Hematopoietic multipotent progenitor cell treated with erythropoietin and hydrocortisone succinate and interleukin-3 and kit ligand, for 6 days (in vitro differentiated cells): ENCODE data around the gene SLC39A11.

Experiments used
- DNase-seq: peaks from one replicate; pipeline ENCODE4 v3.0.0-alpha.2; 2015

SLC39A11 gene

DNA sequence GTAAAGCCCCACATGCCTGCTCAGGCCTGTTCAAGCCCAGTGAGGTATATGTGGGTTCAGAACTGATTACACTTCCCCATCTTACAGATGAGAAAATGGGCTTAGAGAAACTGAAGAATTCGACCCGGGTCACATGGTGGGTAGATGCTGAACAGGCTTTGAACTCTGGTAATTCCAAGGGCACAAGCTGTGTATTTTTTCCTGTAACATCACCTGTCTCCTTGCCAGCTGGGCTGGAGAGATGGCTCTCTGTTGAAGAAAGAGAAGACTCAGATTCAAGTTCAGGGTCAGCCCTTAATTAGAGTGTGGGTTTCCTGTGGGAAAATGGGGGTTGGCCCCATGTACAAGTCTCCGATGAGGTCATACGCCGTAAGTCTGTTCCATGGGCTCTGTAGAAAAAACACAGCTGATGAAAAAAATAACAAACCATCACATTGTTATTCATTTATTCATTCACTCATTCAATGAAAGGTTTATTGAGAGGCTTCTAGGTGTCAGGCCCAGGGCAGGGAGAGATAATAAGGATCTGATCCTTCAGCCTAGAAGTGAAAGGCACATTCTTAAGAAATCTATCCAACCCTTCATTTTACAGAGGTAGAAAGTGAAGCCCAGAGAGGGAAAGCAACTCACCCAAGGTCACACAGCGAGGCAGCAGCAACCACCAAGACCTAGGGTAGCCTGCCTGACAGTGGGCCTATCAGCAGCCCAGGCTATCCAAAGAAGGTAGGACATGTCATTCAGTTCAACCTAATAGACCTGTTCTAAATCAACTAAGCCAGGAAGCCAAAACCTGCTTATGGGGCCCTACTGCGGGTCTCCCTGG, 488.9 kb downstream of the SLC39A11 start:
- no peak for DNase-seq

DNA sequence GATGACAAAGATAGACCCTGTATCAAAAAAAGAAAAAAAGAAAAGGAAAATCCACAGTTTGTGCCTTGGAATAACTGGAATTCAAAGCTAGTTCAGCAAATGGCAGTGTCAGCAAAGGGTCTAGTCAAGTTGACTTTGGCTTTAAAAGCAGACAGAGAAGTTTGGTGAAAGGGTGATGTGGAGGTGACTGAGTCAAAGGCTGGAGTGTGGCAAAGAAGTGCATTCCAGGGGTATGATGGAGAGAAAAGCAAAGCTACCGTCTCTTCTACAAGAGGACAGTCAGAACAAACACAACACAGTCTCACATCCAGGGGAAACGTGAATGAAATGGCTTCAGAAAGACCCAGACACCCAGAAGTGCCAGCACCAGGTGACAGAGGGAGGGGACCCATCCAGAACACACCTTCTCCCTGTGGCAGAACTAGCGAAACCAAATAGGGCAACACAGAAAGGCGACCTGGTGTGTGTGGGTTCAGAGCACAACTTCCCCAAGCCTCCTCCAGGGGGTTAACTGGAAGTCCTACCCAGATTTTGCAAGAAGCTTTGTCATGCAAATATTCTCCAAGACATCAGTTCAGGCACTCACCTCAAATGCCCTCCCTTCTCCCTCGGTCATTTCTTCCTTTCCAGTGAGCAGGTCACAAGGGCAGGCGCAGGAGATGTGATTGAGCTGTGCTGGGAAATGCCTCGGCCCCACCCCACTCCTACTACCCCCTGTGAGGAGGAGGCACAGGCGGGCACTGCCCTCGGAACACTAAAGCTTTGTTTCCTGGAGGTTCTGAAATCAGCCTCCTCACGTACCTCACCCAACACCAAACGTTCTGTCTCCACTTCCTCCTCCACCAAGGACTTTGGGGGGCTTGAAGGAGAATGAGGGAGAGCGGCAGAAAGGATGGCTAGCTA, 489.7 kb downstream of the SLC39A11 start:
- DNase-seq: peak; percentile 25

DNA sequence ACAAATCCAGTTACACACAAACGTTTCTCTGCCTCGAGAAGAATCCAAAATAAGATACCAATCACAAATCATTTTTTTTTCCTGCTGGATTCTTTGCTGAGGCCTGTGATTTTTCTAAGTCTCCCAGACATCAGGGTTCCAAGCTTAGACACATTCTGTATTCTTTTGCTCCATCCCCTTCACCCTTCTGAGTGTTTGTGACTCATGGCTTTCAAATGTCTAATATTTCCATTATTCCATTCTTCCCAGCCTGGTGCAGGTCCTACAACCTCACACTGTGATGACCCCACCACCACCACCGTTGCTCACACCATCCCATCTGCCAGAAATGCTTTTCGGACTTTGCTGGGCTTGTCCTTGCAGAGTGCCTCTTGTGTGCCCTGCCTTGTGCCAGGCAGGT, 491.6 kb downstream of the SLC39A11 start:
- DNase-seq: no peak

DNA sequence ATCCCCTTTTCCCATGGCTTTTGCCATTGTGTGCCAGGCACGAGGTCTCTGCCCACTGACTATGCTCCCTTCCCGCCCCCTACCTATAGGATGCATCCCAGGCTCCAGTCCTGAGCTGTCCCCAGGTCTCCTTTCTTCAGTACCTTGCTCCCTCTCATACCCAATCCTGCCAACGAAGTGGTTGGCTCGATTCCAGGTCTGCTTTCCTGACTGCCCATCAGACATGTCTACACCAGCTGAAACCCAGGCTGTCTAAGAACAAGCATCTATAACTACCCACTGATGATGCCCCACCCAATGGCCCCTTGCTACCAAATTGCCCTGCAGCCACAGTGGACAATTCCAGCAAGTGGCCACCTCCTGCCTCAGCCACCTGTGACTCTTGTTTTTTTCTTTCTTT, 492.6 kb downstream of the SLC39A11 start:
- no peak for DNase-seq

DNA sequence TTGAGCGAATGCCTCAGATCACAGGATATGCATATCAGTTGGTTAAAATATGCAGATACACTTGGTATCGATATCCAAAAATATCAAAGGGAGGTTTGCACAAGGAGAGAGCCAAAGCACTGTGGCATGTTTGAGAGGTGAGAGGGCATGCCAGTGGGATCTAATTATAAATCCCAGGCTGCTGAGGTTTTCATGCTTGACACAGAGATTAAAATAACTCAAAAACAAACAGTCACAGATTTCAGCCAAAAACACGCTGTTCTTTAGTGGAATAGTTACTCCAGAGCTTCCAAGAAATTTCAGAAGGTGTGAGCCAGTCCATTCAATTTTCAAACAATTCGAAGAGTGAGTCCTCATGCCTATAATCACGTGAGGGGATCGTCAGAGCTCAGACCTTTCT, 493.8 kb downstream of the SLC39A11 start:
- DNase-seq: no peak

DNA sequence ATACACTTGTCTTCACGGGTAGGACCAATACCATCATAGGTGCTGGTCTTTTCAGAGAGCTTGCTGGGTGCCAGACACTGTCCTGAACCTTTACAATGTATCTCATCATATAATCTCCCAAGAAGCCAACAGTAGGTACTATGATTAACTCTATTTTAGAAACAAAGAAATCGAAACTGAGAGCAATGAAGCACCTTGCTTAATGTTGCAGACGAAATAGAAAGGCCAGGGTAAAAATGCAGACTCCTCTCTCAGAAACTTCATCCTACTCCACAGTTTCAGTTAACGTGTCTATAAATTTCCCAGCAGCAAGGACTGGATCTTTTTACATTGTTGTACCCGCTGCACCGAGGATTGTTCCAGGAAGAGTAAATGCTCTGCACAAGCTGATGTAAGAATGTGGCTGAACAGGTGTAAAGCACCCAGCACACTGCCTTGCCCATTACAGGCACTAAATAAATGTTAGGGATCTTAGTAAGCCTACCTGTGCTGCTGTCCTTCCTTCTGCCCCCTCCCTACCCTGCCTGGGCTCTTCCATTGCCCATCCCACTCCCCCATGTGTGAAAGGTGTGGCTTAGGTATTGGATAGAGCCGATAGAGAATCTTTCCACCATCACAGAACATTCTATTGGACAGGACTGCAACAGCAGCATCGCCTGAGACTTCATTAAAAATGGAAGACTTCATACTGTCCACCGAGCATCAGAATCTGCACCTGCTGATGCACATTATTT, 495.0 kb downstream of the SLC39A11 start:
- no peak for DNase-seq
